ENCODE data around the gene SYT15.
"Not testable (repeated sequence)": the region's sequence is repeated elsewhere in the genome, so short reads cannot be mapped to it uniquely, and the experiment has no call there.

The SYT15 gene

DNA sequence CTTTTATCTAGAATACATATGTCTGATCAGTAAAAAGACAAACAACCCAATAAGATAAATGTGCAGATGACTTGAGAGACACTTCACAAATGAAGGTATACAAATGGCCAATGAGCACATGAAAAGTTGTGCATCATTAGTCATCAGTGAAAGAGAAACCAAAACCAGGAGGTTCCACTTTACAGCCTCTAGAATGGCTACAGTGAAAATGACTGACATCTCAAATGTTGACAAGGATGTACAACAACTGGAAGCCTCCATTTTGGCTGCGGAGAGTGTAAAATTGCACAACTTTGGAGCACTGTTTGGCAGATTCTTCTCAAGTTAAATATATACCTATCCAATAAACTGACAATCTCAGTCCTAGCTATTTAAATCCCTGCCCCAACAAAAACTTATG is 21.6 kb downstream of the SYT15 start:
- H4K20me1 ChIP-seq (ENCODE audit: insufficient read depth, low read length, poor library complexity, severe bottlenecking); H3K4me1 ChIP-seq (ENCODE audit: insufficient read depth, low read length, poor library complexity, severe bottlenecking); H3K36me3 ChIP-seq (ENCODE audit: insufficient read depth, low read length); H3K27me3 ChIP-seq (ENCODE audit: insufficient read depth, low read length, poor library complexity, severe bottlenecking); H2AFZ ChIP-seq (ENCODE audit: low read length); H3F3A ChIP-seq (ENCODE audit: low read depth); H3K4me3 ChIP-seq (ENCODE audit: low read length, poor library complexity, severe bottlenecking); H3K9ac ChIP-seq (ENCODE audit: low read depth, low read length, poor library complexity, severe bottlenecking); H3K9me3 ChIP-seq (ENCODE audit: insufficient read depth, low read depth, low read length); H3K79me2 ChIP-seq (ENCODE audit: insufficient read depth, low read length); H3K4me2 ChIP-seq (ENCODE audit: low read depth, low read length, poor library complexity, severe bottlenecking); H3K9me2 ChIP-seq (replicated peaks; ENCODE audit: low read depth, low read length): not testable (repeated sequence)

DNA sequence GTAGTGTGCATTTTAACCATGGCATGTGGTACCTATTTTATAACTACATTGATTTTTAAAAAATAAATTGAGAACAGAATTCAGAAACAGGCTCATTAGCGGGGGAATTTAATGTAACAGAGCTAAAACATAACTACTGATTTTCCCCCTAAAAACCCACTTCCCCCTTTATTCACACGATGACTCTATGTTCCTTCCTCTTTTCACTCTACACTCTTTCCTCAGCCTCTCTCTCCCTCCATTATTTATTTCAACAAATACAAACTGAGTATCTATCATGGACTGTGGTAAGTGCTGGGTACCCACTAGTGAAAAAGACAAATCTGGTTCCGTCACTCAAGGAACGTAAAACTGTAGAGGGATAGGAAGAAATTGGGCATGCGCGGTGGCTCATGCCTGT is 36.6 kb downstream of the SYT15 start:
- H3K4me3 ChIP-seq (ENCODE audit: low read length, poor library complexity, severe bottlenecking); H3K36me3 ChIP-seq (ENCODE audit: insufficient read depth, low read length); H3K9me3 ChIP-seq (ENCODE audit: insufficient read depth, low read depth, low read length); H3K4me2 ChIP-seq (ENCODE audit: low read depth, low read length, poor library complexity, severe bottlenecking); H3K9ac ChIP-seq (ENCODE audit: low read depth, low read length, poor library complexity, severe bottlenecking); H3K9me2 ChIP-seq (replicated peaks; ENCODE audit: low read depth, low read length); H2AFZ ChIP-seq (ENCODE audit: low read length); H3K27me3 ChIP-seq (ENCODE audit: insufficient read depth, low read length, poor library complexity, severe bottlenecking); H3F3A ChIP-seq (ENCODE audit: low read depth); H4K20me1 ChIP-seq (ENCODE audit: insufficient read depth, low read length, poor library complexity, severe bottlenecking); H3K4me1 ChIP-seq (ENCODE audit: insufficient read depth, low read length, poor library complexity, severe bottlenecking); H3K79me2 ChIP-seq (ENCODE audit: insufficient read depth, low read length): not testable (repeated sequence)

DNA sequence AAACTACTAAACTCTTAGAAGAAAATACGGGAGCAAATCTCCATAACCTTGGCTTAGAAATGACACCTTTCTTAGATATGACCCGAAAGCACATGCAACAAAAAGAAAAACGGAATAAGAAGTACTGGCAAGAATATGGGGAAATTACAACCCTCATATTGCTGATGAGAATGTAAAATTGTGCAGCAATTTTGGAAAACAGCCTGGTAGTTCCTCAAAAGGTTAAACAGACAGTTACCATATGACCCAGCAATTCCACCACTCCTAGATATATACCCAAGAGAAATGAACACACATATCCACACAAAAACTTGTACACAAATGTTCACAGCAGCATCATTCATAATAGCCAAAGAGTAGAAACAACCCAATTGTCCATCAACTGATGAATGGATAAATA is 37.3 kb downstream of the SYT15 start:
- not testable (repeated sequence) for H3F3A ChIP-seq (ENCODE audit: low read depth); H3K4me3 ChIP-seq (ENCODE audit: low read length, poor library complexity, severe bottlenecking); H3K36me3 ChIP-seq (ENCODE audit: insufficient read depth, low read length)

DNA sequence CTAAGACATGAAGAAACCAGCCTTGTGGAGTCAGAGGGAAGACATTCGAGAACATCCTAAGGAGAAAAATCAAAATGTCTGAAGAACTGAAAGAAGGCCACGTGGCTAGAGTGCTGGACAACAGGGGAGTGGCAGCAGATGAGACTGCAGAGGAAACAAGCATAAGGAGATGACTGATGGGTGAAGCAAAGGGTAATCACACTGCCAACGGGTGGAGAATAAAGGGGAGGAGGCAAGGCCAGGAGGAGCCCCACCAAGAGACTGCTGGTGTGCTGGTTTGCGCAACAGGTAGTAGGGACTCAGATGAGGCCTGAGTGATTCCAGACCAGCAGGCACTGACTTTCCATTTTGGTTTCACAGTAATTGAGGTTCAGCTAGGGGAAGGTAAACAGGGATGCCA is 38.2 kb downstream of the SYT15 start:
- not testable (repeated sequence) for H3K4me3 ChIP-seq (ENCODE audit: low read length, poor library complexity, severe bottlenecking); H2AFZ ChIP-seq (ENCODE audit: low read length); H3K27me3 ChIP-seq (ENCODE audit: insufficient read depth, low read length, poor library complexity, severe bottlenecking); H3K4me2 ChIP-seq (ENCODE audit: low read depth, low read length, poor library complexity, severe bottlenecking); H3K36me3 ChIP-seq (ENCODE audit: insufficient read depth, low read length); H3F3A ChIP-seq (ENCODE audit: low read depth); H4K20me1 ChIP-seq (ENCODE audit: insufficient read depth, low read length, poor library complexity, severe bottlenecking); H3K9me2 ChIP-seq (replicated peaks; ENCODE audit: low read depth, low read length); H3K79me2 ChIP-seq (ENCODE audit: insufficient read depth, low read length); H3K4me1 ChIP-seq (ENCODE audit: insufficient read depth, low read length, poor library complexity, severe bottlenecking); H3K9me3 ChIP-seq (ENCODE audit: insufficient read depth, low read depth, low read length); H3K9ac ChIP-seq (ENCODE audit: low read depth, low read length, poor library complexity, severe bottlenecking)

More for the DNA sequence above, 37.3 kb downstream of the SYT15 start:
- H3K9me3 ChIP-seq (ENCODE audit: insufficient read depth, low read depth, low read length); H3K4me1 ChIP-seq (ENCODE audit: insufficient read depth, low read length, poor library complexity, severe bottlenecking); H3K79me2 ChIP-seq (ENCODE audit: insufficient read depth, low read length); H2AFZ ChIP-seq (ENCODE audit: low read length); H3K4me2 ChIP-seq (ENCODE audit: low read depth, low read length, poor library complexity, severe bottlenecking); H3K27me3 ChIP-seq (ENCODE audit: insufficient read depth, low read length, poor library complexity, severe bottlenecking); H3K9me2 ChIP-seq (replicated peaks; ENCODE audit: low read depth, low read length); H3K9ac ChIP-seq (ENCODE audit: low read depth, low read length, poor library complexity, severe bottlenecking); H4K20me1 ChIP-seq (ENCODE audit: insufficient read depth, low read length, poor library complexity, severe bottlenecking): not testable (repeated sequence)

DNA sequence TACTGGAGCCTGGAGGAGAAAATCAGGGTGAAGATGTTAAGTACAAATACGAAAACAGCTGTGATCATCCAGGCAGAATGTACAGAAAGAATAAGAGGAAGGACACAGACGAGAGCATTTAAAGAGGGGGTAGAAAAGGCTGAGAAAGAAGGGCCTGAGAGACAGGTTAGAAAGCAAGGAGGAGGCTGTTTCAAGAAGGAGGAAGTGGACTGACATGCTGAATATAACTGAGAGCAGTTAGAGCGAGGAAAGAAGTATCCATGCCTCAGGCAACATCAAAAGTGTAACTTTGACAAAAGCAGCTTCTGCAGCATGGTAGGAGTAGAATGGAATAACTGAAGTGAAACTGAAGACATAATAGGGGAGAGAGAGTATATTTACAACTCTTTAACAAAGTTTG is 39.0 kb downstream of the SYT15 start:
- H3K79me2 ChIP-seq (ENCODE audit: insufficient read depth, low read length); H3K27me3 ChIP-seq (ENCODE audit: insufficient read depth, low read length, poor library complexity, severe bottlenecking); H3K9ac ChIP-seq (ENCODE audit: low read depth, low read length, poor library complexity, severe bottlenecking); H3K36me3 ChIP-seq (ENCODE audit: insufficient read depth, low read length); H3K4me1 ChIP-seq (ENCODE audit: insufficient read depth, low read length, poor library complexity, severe bottlenecking); H2AFZ ChIP-seq (ENCODE audit: low read length); H3F3A ChIP-seq (ENCODE audit: low read depth); H3K4me2 ChIP-seq (ENCODE audit: low read depth, low read length, poor library complexity, severe bottlenecking); H3K9me2 ChIP-seq (replicated peaks; ENCODE audit: low read depth, low read length); H3K9me3 ChIP-seq (ENCODE audit: insufficient read depth, low read depth, low read length); H4K20me1 ChIP-seq (ENCODE audit: insufficient read depth, low read length, poor library complexity, severe bottlenecking); H3K4me3 ChIP-seq (ENCODE audit: low read length, poor library complexity, severe bottlenecking): not testable (repeated sequence)

DNA sequence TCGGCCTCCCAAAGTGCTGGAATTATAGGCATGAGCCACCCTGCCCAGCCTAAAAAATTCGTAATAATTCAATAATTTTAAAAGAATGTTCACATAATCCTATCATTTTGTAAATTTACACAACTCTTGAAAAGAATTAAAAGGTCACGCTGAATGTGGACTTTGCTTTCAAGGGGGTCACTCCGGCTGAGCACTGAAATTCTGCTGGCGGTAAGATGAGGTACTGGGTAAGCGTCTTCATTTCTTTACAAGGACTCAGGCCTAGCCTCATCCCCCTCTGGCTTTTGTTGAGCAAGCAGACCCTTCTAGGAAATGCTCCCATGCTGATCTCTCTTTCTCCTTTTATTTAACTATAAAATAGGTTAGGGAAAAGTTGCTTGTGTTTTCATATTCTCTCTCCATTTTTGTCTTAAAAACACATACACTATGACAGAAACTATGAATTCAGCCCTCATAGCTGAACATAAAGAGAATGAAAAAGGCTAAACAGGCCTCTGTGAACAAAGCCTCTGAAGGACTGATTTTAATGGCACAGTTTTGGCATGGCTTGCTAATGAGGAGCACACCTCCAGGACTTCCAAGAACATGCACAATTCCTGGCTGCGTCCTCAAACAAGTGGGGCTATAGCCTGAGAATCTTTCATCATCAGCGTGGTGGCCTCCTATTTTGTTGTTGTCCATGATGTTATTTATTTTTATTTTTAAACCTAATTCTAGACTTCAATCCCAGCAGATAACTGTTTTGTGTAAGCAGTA is 45.1 kb downstream of the SYT15 start:
- H3K4me3 ChIP-seq (ENCODE audit: low read length, poor library complexity, severe bottlenecking); H2AFZ ChIP-seq (ENCODE audit: low read length); H4K20me1 ChIP-seq (ENCODE audit: insufficient read depth, low read length, poor library complexity, severe bottlenecking); H3K79me2 ChIP-seq (ENCODE audit: insufficient read depth, low read length); H3K27me3 ChIP-seq (ENCODE audit: insufficient read depth, low read length, poor library complexity, severe bottlenecking); H3K4me1 ChIP-seq (ENCODE audit: insufficient read depth, low read length, poor library complexity, severe bottlenecking); H3K9ac ChIP-seq (ENCODE audit: low read depth, low read length, poor library complexity, severe bottlenecking); H3K4me2 ChIP-seq (ENCODE audit: low read depth, low read length, poor library complexity, severe bottlenecking); H3K36me3 ChIP-seq (ENCODE audit: insufficient read depth, low read length); H3F3A ChIP-seq (ENCODE audit: low read depth); H3K9me2 ChIP-seq (replicated peaks; ENCODE audit: low read depth, low read length); H3K9me3 ChIP-seq (ENCODE audit: insufficient read depth, low read depth, low read length): not testable (repeated sequence)

DNA sequence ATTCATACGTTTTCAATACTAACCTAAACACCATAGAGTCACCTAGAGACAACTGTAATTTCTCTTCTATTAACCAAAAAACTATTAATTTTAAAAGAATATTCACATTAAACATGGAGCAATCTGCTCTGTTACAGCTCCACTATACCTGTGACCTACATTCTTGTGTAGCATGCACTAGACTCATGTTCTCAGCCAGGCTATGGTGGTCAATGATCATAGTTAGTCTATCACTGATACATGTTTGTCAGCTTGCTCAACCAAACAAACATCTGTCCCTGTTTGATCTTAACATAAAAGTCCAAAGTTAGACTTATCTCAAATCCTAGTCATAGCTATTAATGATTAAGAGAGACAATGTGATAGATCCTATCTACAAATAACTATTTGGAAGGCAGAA is 50.9 kb downstream of the SYT15 start:
- not testable (repeated sequence) for H3K27me3 ChIP-seq (ENCODE audit: insufficient read depth, low read length, poor library complexity, severe bottlenecking); H3F3A ChIP-seq (ENCODE audit: low read depth); H3K4me2 ChIP-seq (ENCODE audit: low read depth, low read length, poor library complexity, severe bottlenecking); H3K36me3 ChIP-seq (ENCODE audit: insufficient read depth, low read length); H3K9me2 ChIP-seq (replicated peaks; ENCODE audit: low read depth, low read length); H3K4me3 ChIP-seq (ENCODE audit: low read length, poor library complexity, severe bottlenecking); H2AFZ ChIP-seq (ENCODE audit: low read length); H3K9ac ChIP-seq (ENCODE audit: low read depth, low read length, poor library complexity, severe bottlenecking); H3K9me3 ChIP-seq (ENCODE audit: insufficient read depth, low read depth, low read length); H3K4me1 ChIP-seq (ENCODE audit: insufficient read depth, low read length, poor library complexity, severe bottlenecking); H4K20me1 ChIP-seq (ENCODE audit: insufficient read depth, low read length, poor library complexity, severe bottlenecking); H3K79me2 ChIP-seq (ENCODE audit: insufficient read depth, low read length)
